ENCODE results near the gene CD96. TPM values are rescaled to one million over a fixed set of nuclear protein-coding genes. Genes with fewer than 3 reads are reported as not detected.
"Not testable (repeated sequence)": the region's sequence is repeated elsewhere in the genome, so short reads cannot be mapped to it uniquely, and the experiment has no call there.

Gene CD96
- total RNA-seq, 2 experiments from 2014 or later = not detected

- CTCF ChIA-PET (ENCODE audit: unreplicated experiment); H3K9me3 ChIP-seq (ENCODE audit: low read length); POLR2A ChIA-PET; H3K4me2 ChIP-seq (ENCODE audit: low read length); H3K4me1 ChIP-seq (ENCODE audit: insufficient read depth, low read length, poor library complexity, severe bottlenecking); BruUV-seq (replicated peaks); H3K79me2 ChIP-seq (ENCODE audit: insufficient read depth, low read depth, low read length); H2AFZ ChIP-seq (ENCODE audit: low read length); H3K4me3 ChIP-seq (ENCODE audit: low read depth, low read length, poor library complexity, severe bottlenecking); intact Hi-C loops (cut with micrococcal nuclease; ENCODE audit: unreplicated experiment); DNase-seq (ENCODE audit: low spot score); H3K9me2 ChIP-seq (ENCODE audit: insufficient read depth, low read length); H3K27ac ChIP-seq (ENCODE audit: low read depth, low read length, poor library complexity, severe bottlenecking); H3K36me3 ChIP-seq (ENCODE audit: insufficient read depth, low read length); H4K20me1 ChIP-seq (ENCODE audit: insufficient read depth, low read length): not testable (repeated sequence)
These were observed 88.6 kb downstream of the CD96 start for GRCh38 chr3:111630638-111631037.

- no peaks in the 10 kb centered on the region for H3K9me2 ChIP-seq (ENCODE audit: insufficient read depth, low read length)
- no peak overlapping the region for H2AFZ ChIP-seq (ENCODE audit: low read length)
- POLR2A ChIA-PET = no interaction called here
- no TSS peak for BruUV-seq (replicated peaks)
- H3K9me3 ChIP-seq (ENCODE audit: low read length) = no peaks in the 10 kb centered on the region
- intact Hi-C loops (cut with micrococcal nuclease; ENCODE audit: unreplicated experiment) = no loop called here
- no peaks in the 10 kb centered on the region for H3K79me2 ChIP-seq (ENCODE audit: insufficient read depth, low read depth, low read length)
- no peak overlapping the region for H3K4me2 ChIP-seq (ENCODE audit: low read length)
- H4K20me1 ChIP-seq (ENCODE audit: insufficient read depth, low read length) = no peaks in the 10 kb centered on the region
- no peak overlapping the region for H3K4me3 ChIP-seq (ENCODE audit: low read depth, low read length, poor library complexity, severe bottlenecking)
- DNase-seq (ENCODE audit: low spot score) = no peak
- no peaks in the 10 kb centered on the region for H3K4me1 ChIP-seq (ENCODE audit: insufficient read depth, low read length, poor library complexity, severe bottlenecking)
- CTCF ChIA-PET (ENCODE audit: unreplicated experiment) = no interaction called here
- H3K36me3 ChIP-seq (ENCODE audit: insufficient read depth, low read length) = no peaks in the 10 kb centered on the region
- TF ChIP-seq EZH2phosphoT487 (IDR thresholded peaks at IDR 0.05; ENCODE audit: borderline replicate concordance, low read depth, low read length) (no peak), CTCF (conservative IDR thresholded peaks at IDR 0.05; ENCODE audit: low read length) (no peak)
- H3K27ac ChIP-seq (ENCODE audit: low read depth, low read length, poor library complexity, severe bottlenecking) = no peak overlapping the region
These were observed 93.4 kb downstream of the CD96 start for GRCh38 chr3:111635403-111635802.

- no peak overlapping the region for H3K4me3 ChIP-seq (ENCODE audit: low read depth, low read length, poor library complexity, severe bottlenecking)
- H3K9me2 ChIP-seq (ENCODE audit: insufficient read depth, low read length) = no peaks in the 10 kb centered on the region
- CTCF ChIA-PET (ENCODE audit: unreplicated experiment) = no interaction called here
- H3K27ac ChIP-seq (ENCODE audit: low read depth, low read length, poor library complexity, severe bottlenecking) = no peak overlapping the region
- no peak for DNase-seq (ENCODE audit: low spot score)
- H3K9me3 ChIP-seq (ENCODE audit: low read length) = no peaks in the 10 kb centered on the region
- intact Hi-C loops (cut with micrococcal nuclease; ENCODE audit: unreplicated experiment) = no loop called here
- no peak overlapping the region for H3K4me2 ChIP-seq (ENCODE audit: low read length)
- no peaks in the 10 kb centered on the region for H3K36me3 ChIP-seq (ENCODE audit: insufficient read depth, low read length)
- no peak overlapping the region for H2AFZ ChIP-seq (ENCODE audit: low read length)
- H4K20me1 ChIP-seq (ENCODE audit: insufficient read depth, low read length) = no peaks in the 10 kb centered on the region
- H3K79me2 ChIP-seq (ENCODE audit: insufficient read depth, low read depth, low read length) = no peaks in the 10 kb centered on the region
- no peak for TF ChIP-seq CTCF (conservative IDR thresholded peaks at IDR 0.05; ENCODE audit: low read length)
- no peak for TF ChIP-seq EZH2phosphoT487 (IDR thresholded peaks at IDR 0.05; ENCODE audit: borderline replicate concordance, low read depth, low read length)
- no TSS peak for BruUV-seq (replicated peaks)
- POLR2A ChIA-PET = no interaction called here
- H3K4me1 ChIP-seq (ENCODE audit: insufficient read depth, low read length, poor library complexity, severe bottlenecking) = no peaks in the 10 kb centered on the region
These were observed 94.4 kb downstream of the CD96 start for GRCh38 chr3:111636366-111636885.

All from OCI-LY7 (cell line).